Left cardiac atrium (tissue), 4 donors: ENCODE measurements around the gene SCGB3A2. TPM values are rescaled to one million over a fixed set of nuclear protein-coding genes. Genes with fewer than 3 reads are reported as not detected.
"Not testable (repeated sequence)": the region's sequence is repeated elsewhere in the genome, so short reads cannot be mapped to it uniquely, and the experiment has no call there.

Experiments
- ATAC-seq, 2 donors: fragments of 200-7000 bp; cut with Tn5 transposase; one replicate each; pipeline ENCODE4 v1.9.1; 2020; ENCODE audit warnings: mild to moderate bottlenecking in 2 of 2, moderate library complexity in 2 of 2
- DNase-seq: peaks from one replicate; pipeline ENCODE4 v3.0.0-alpha.2; 2020
- intact Hi-C, 2 donors: fragments of 100-400 bp; cut with DNase I; formaldehyde crosslinking; loops; one replicate each; pipeline versions ENCODE4 v1.14.1 to v1.15.1; 2022 to 2023
- total RNA-seq, 2 donors: library from RNA; stranded (reverse); fragmentation: NEBNext Ultra II Directional; extraction: Animal tissue kit (Norgen Biotek cat#: 25700); gene quantifications; one replicate each; pipeline ENCODE4 v1.2.1, GENCODE V29; 2021
- donor health status: DM: no; HTN: yes; CAD: no.
- donor health status: DM: no; HTN: yes; CAD: no; lungs with severe emphysema.
- donor health status: DM: yes; HTN: yes; CAD: no.
- donor health status: Dilated cardiomyopathy.

Gene SCGB3A2
- total RNA-seq, 2 donors from 2014 or later = not detected

GRCh38 chr5:147859962-147860640, 18.4 kb upstream of the SCGB3A2 start:
- intact Hi-C loops = no loop called here
- no peak for DNase-seq
- no peak for ATAC-seq

- ATAC-seq = no peak
- DNase-seq = no peak
- intact Hi-C loops = no loop called here
Measured at GRCh38 chr5:147860641-147861025, 17.9 kb upstream of the SCGB3A2 start.

GRCh38 chr5:147863454-147864158, 14.9 kb upstream of the SCGB3A2 start:
- ATAC-seq (no peak), DNase-seq (no peak)
- intact Hi-C loops = no loop called here

- intact Hi-C loops = no loop called here
- DNase-seq (no peak), ATAC-seq (no peak)
Measured at GRCh38 chr5:147869112-147869511, 9.4 kb upstream of the SCGB3A2 start.

- ATAC-seq, DNase-seq: not testable (repeated sequence)
Measured at GRCh38 chr5:147869892-147870291, 8.6 kb upstream of the SCGB3A2 start.

GRCh38 chr5:147871980-147872549, 6.4 kb upstream of the SCGB3A2 start:
- intact Hi-C loops, ATAC-seq: not testable (repeated sequence)

More at GRCh38 chr5:147869892-147870291, 8.6 kb upstream of the SCGB3A2 start:
- intact Hi-C loops = not testable (repeated sequence)

GRCh38 chr5:147872744-147873435, 5.6 kb upstream of the SCGB3A2 start:
- ATAC-seq, DNase-seq, intact Hi-C loops: not testable (repeated sequence)

More at GRCh38 chr5:147871980-147872549, 6.4 kb upstream of the SCGB3A2 start:
- not testable (repeated sequence) for DNase-seq

GRCh38 chr5:147874118-147874875, 4.2 kb upstream of the SCGB3A2 start:
- DNase-seq, ATAC-seq, intact Hi-C loops: not testable (repeated sequence)

- intact Hi-C loops = no loop called here
- DNase-seq (no peak), ATAC-seq (no peak)
Measured at GRCh38 chr5:147874910-147875367, 3.6 kb upstream of the SCGB3A2 start.

GRCh38 chr5:147876141-147876540, 2.4 kb upstream of the SCGB3A2 start:
- ATAC-seq = no peak
- intact Hi-C loops = no loop called here
- no peak for DNase-seq

- no peak for DNase-seq
Measured at GRCh38 chr5:147876626-147877025, 1.9 kb upstream of the SCGB3A2 start.

GRCh38 chr5:147879784-147880183, 1.3 kb downstream of the SCGB3A2 start:
- no peak for DNase-seq
- no peak for ATAC-seq
- intact Hi-C loops = no loop called here

More at GRCh38 chr5:147876626-147877025, 1.9 kb upstream of the SCGB3A2 start:
- intact Hi-C loops = no loop called here
- no peak for ATAC-seq

- intact Hi-C loops = no loop called here
- ATAC-seq (no peak), DNase-seq (no peak)
Measured at GRCh38 chr5:147880487-147880886, 2.0 kb downstream of the SCGB3A2 start.

GRCh38 chr5:147882586-147883313, 4.2 kb downstream of the SCGB3A2 start:
- ATAC-seq (peak; percentile 81 to 86), DNase-seq (no peak)
- intact Hi-C loops = no loop called here

- intact Hi-C loops = loop anchor here in 1 of 2 donors (2.0 kb wide), 1 partner anchor 48 kb away; no protein-coding TSS in a partner anchor
- DNase-seq (no peak), ATAC-seq (no peak)
Measured at GRCh38 chr5:147887026-147887627, 8.6 kb downstream of the SCGB3A2 start.

GRCh38 chr5:147887930-147888329, 9.4 kb downstream of the SCGB3A2 start:
- ATAC-seq (no peak), DNase-seq (no peak)
- intact Hi-C loops = loop anchor here (1.0 to 2.0 kb wide), 2 partner anchors 45 to 47 kb away; no protein-coding TSS in a partner anchor

- intact Hi-C loops = no loop called here
- DNase-seq (no peak), ATAC-seq (no peak)
Measured at GRCh38 chr5:147892696-147893296, 14.3 kb downstream of the SCGB3A2 start.
